Spleen (tissue), 7 donors: ENCODE measurements around the gene TTC22.

Source experiments
- POLR2AphosphoS5 ChIP-seq, 3 donors: sonication (generic); formaldehyde crosslinking; IDR thresholded peaks; one replicate each; pipeline ENCODE4 v1.5.1; 2017; ENCODE audit warnings: antibody characterized with exemption in 3 of 3
- TF ChIP-seq, protein P1 (sequence below), 11 experiments: fragments of 200-600 bp in 7 of 11; fragments of 450-650 bp in 4 of 11; sonication (generic) in 4 of 11; IDR thresholded peaks in 8 of 11; conservative IDR thresholded peaks in 3 of 11; 1 replicate in 7 of 11; 2 replicates in 4 of 11; pipeline versions ENCODE4 v1.4.0 to v1.8.0; 2016 to 2021; ENCODE audit warnings: antibody characterized with exemption in 11 of 11, inconsistent platforms in 4 of 11, mild to moderate bottlenecking in 1 of 11
- donor health status: DM: no; HTN: no; CAD: no; lungs with moderate emphysema.
- donor health status: DM: no; HTN: no; CAD: no.
- donor health status: DM: no; HTN: no; CAD: no.

DNA sequence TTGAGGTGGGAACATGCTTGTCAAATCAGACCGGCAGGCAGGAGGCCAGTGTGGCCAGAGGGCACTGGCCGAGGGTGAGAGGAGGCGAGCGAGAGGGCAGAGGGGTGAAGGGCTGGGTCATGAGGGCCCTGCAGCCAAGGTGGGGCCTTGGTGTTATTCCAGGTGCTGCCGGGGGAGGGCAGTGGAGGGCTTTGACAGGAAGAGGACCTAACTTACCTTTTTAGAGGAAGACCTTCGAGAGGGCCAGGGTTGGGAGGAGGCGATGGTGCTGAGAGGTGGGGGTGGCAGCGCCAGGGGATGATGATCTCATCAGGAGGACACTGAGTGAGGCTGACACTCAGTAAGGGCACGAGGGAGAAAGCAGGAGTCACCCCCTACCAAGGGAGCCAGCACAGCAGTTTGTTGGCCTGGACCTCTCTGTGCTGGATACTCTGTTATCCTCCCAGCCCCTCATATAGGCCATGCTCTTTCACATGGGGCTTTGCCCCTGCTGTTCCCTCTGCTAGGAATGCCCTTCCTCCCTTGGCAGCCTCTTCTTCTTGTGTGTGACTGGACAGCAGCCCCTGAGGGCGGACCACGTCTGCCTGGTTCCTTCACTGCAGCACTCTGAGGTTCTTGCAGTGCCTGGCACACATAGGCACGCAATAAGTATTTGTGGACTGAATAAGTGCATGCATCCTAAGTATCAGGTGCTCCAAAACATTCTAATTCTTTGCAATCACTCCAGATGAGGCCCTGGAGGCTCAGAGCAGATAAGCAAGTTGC lies 7.5 kb upstream of the TTC22 start:
- TF ChIP-seq, protein P1, sequence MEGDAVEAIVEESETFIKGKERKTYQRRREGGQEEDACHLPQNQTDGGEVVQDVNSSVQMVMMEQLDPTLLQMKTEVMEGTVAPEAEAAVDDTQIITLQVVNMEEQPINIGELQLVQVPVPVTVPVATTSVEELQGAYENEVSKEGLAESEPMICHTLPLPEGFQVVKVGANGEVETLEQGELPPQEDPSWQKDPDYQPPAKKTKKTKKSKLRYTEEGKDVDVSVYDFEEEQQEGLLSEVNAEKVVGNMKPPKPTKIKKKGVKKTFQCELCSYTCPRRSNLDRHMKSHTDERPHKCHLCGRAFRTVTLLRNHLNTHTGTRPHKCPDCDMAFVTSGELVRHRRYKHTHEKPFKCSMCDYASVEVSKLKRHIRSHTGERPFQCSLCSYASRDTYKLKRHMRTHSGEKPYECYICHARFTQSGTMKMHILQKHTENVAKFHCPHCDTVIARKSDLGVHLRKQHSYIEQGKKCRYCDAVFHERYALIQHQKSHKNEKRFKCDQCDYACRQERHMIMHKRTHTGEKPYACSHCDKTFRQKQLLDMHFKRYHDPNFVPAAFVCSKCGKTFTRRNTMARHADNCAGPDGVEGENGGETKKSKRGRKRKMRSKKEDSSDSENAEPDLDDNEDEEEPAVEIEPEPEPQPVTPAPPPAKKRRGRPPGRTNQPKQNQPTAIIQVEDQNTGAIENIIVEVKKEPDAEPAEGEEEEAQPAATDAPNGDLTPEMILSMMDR (IDR thresholded peaks at IDR 0.05 in 8 of 11, conservative IDR thresholded peaks at IDR 0.05 in 3 of 11), result no peak
- no peak for TF ChIP-seq POLR2AphosphoS5 (IDR thresholded peaks at IDR 0.05)
